Loucy (cell line): Measurements from ENCODE around the gene AGO3.

Experiments used
- H2AFZ ChIP-seq: fragments of 200-600 bp; sonication (generic); 2 replicates; pipeline ENCODE4 v1.6.0; 2016; ENCODE audit warnings: antibody characterized with exemption, mild to moderate bottlenecking, low read length, moderate library complexity
- H3F3A ChIP-seq: fragments of 200-600 bp; 2 replicates; pipeline ENCODE4 v1.6.0; 2016; ENCODE audit warnings: antibody characterized with exemption, low read depth, mild to moderate bottlenecking
- H3K27me3 ChIP-seq: fragments of 200-600 bp; sonication (generic); 2 replicates; pipeline ENCODE4 v1.6.1; 2014; ENCODE audit warnings: low read length, mild to moderate bottlenecking; ENCODE audit not compliant: insufficient read depth, poor library complexity, severe bottlenecking
- H3K36me3 ChIP-seq: fragments of 200-600 bp; sonication (generic); 2 replicates; pipeline ENCODE4 v1.6.1; 2016; ENCODE audit warnings: low read length; ENCODE audit not compliant: insufficient read depth
- H3K4me1 ChIP-seq: fragments of 200-600 bp; sonication (generic); 2 replicates; pipeline ENCODE4 v1.5.1; 2014; ENCODE audit warnings: low read length, mild to moderate bottlenecking; ENCODE audit not compliant: insufficient read depth, poor library complexity, severe bottlenecking
- H3K4me2 ChIP-seq: fragments of 200-600 bp; sonication (generic); 2 replicates; pipeline ENCODE4 v1.6.0; 2014; ENCODE audit warnings: antibody characterized with exemption, low read length, low read depth, mild to moderate bottlenecking; ENCODE audit not compliant: poor library complexity, severe bottlenecking
- H3K4me3 ChIP-seq: fragments of 200-600 bp; sonication (generic); 2 replicates; pipeline ENCODE4 v1.5.1; 2014; ENCODE audit warnings: low read length, mild to moderate bottlenecking, mixed read lengths; ENCODE audit not compliant: poor library complexity, severe bottlenecking
- H3K79me2 ChIP-seq: fragments of 200-600 bp; sonication (generic); 2 replicates; pipeline ENCODE4 v1.6.1; 2014; ENCODE audit warnings: low read length; ENCODE audit not compliant: insufficient read depth
- H3K9ac ChIP-seq: fragments of 200-600 bp; sonication (generic); 2 replicates; pipeline ENCODE4 v1.6.0; 2014; ENCODE audit warnings: mild to moderate bottlenecking, low read depth, low read length, moderate library complexity; ENCODE audit not compliant: poor library complexity, severe bottlenecking
- H3K9me2 ChIP-seq: fragments of 200-600 bp; sonication (generic); replicated peaks from 2 replicates; pipeline ENCODE4 v1.6.1; 2016; ENCODE audit warnings: low read depth, low read length, mixed read lengths
- H3K9me3 ChIP-seq: fragments of 200-600 bp; sonication (generic); 2 replicates; pipeline ENCODE4 v1.6.1; 2014; ENCODE audit warnings: mild to moderate bottlenecking, antibody characterized with exemption, low read length, low read depth; ENCODE audit not compliant: insufficient read depth
- H4K20me1 ChIP-seq: fragments of 200-600 bp; sonication (generic); 2 replicates; pipeline ENCODE4 v1.6.0; 2014; ENCODE audit warnings: antibody characterized with exemption, low read length, mild to moderate bottlenecking; ENCODE audit not compliant: insufficient read depth, poor library complexity, severe bottlenecking
- CTCF ChIP-seq: fragments of 200-600 bp; sonication (generic); conservative IDR thresholded peaks from 2 replicates; pipeline ENCODE4 v1.5.1; 2014; ENCODE audit warnings: mild to moderate bottlenecking, antibody characterized with exemption, low read length
- EZH2phosphoT487 ChIP-seq: fragments of 200-600 bp; IDR thresholded peaks from 2 replicates; pipeline ENCODE4 v1.6.1; 2018; ENCODE audit warnings: antibody characterized with exemption, mild to moderate bottlenecking, moderate library complexity, borderline replicate concordance

The AGO3 gene

GRCh38 chr1:35901235-35901634, 29.7 kb upstream of the AGO3 start:
- no peaks in the 10 kb centered on the region for H3K79me2 ChIP-seq

GRCh38 chr1:35902671-35903070, 28.2 kb upstream of the AGO3 start:
- peaks cover 52% of the 10 kb centered on the region; the same call in 1 of the 2 replicates for H3K36me3 ChIP-seq
- H3K4me1 ChIP-seq: no peaks in the 10 kb centered on the region
- TF ChIP-seq CTCF: no peak
- no peak for TF ChIP-seq EZH2phosphoT487
- H3K9me3 ChIP-seq: no peaks in the 10 kb centered on the region
- no peaks in the 10 kb centered on the region for H3K9me2 ChIP-seq
- H4K20me1 ChIP-seq: no peaks in the 10 kb centered on the region
- no peak overlapping the region for H3K4me2 ChIP-seq
- no peak overlapping the region for H3K9ac ChIP-seq
- H3K4me3 ChIP-seq: no peak overlapping the region
- H3F3A ChIP-seq: no peaks in the 10 kb centered on the region
- no peaks in the 10 kb centered on the region for H3K79me2 ChIP-seq
- H2AFZ ChIP-seq: no peak overlapping the region
- no peaks in the 10 kb centered on the region for H3K27me3 ChIP-seq

More at GRCh38 chr1:35901235-35901634, 29.7 kb upstream of the AGO3 start:
- no peak for TF ChIP-seq EZH2phosphoT487
- H3K36me3 ChIP-seq: peaks cover 54% of the 10 kb centered on the region; the same call in 1 of the 2 replicates
- no peaks in the 10 kb centered on the region for H3F3A ChIP-seq
- H3K9me3 ChIP-seq: no peaks in the 10 kb centered on the region
- no peaks in the 10 kb centered on the region for H3K4me1 ChIP-seq
- no peaks in the 10 kb centered on the region for H3K9me2 ChIP-seq
- H3K9ac ChIP-seq: no peak overlapping the region
- H2AFZ ChIP-seq: no peak overlapping the region
- H4K20me1 ChIP-seq: no peaks in the 10 kb centered on the region
- H3K4me2 ChIP-seq: no peak overlapping the region
- H3K4me3 ChIP-seq: no peak overlapping the region
- H3K27me3 ChIP-seq: no peaks in the 10 kb centered on the region

GRCh38 chr1:35914717-35915116, 16.2 kb upstream of the AGO3 start:
- H3F3A ChIP-seq: no peaks in the 10 kb centered on the region
- H3K79me2 ChIP-seq: no peaks in the 10 kb centered on the region
- no peak overlapping the region for H3K9ac ChIP-seq
- H2AFZ ChIP-seq: no peak overlapping the region
- TF ChIP-seq CTCF (no peak), EZH2phosphoT487 (no peak)
- H3K36me3 ChIP-seq: peaks cover 73% of the 10 kb centered on the region; the same call in 1 of the 2 replicates
- no peaks in the 10 kb centered on the region for H3K9me2 ChIP-seq
- H3K27me3 ChIP-seq: no peaks in the 10 kb centered on the region
- H3K4me1 ChIP-seq: no peaks in the 10 kb centered on the region
- H4K20me1 ChIP-seq: no peaks in the 10 kb centered on the region
- no peak overlapping the region for H3K4me2 ChIP-seq
- no peak overlapping the region for H3K4me3 ChIP-seq
- no peaks in the 10 kb centered on the region for H3K9me3 ChIP-seq

GRCh38 chr1:35915693-35916092, 15.2 kb upstream of the AGO3 start:
- no peaks in the 10 kb centered on the region for H3K79me2 ChIP-seq
- peaks cover 78% of the 10 kb centered on the region; the same call in 1 of the 2 replicates for H3K36me3 ChIP-seq
- H3K9me3 ChIP-seq: no peaks in the 10 kb centered on the region
- H3F3A ChIP-seq: no peaks in the 10 kb centered on the region
- H3K27me3 ChIP-seq: no peaks in the 10 kb centered on the region
- no peak overlapping the region for H2AFZ ChIP-seq
- no peak overlapping the region for H3K4me2 ChIP-seq
- no peak overlapping the region for H3K4me3 ChIP-seq
- no peak for TF ChIP-seq EZH2phosphoT487
- TF ChIP-seq CTCF: no peak
- no peaks in the 10 kb centered on the region for H3K9me2 ChIP-seq
- no peaks in the 10 kb centered on the region for H4K20me1 ChIP-seq
- H3K9ac ChIP-seq: no peak overlapping the region
- no peaks in the 10 kb centered on the region for H3K4me1 ChIP-seq
